Measurements from ENCODE around the gene CUBN.

CUBN gene

DNA sequence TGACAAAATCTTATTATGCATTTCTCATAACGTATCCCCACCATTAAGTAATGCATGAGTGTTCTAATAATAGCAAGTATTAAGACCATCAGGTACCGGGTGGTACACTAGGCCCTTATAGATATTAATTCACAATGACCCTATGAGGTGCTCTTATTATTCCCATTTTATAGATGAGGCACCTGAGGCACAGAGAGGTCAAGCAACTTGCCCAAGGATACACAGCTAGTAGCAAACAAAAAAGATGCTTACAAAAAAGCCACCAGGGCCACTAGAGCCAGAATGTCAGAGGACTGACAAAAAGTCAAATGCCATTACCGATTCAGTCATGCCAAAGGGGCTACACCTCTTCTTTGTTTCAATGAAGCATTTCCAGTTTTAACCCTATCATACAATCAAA lies 318.3 kb downstream of the CUBN start:
- DNase-seq = no peak

DNA sequence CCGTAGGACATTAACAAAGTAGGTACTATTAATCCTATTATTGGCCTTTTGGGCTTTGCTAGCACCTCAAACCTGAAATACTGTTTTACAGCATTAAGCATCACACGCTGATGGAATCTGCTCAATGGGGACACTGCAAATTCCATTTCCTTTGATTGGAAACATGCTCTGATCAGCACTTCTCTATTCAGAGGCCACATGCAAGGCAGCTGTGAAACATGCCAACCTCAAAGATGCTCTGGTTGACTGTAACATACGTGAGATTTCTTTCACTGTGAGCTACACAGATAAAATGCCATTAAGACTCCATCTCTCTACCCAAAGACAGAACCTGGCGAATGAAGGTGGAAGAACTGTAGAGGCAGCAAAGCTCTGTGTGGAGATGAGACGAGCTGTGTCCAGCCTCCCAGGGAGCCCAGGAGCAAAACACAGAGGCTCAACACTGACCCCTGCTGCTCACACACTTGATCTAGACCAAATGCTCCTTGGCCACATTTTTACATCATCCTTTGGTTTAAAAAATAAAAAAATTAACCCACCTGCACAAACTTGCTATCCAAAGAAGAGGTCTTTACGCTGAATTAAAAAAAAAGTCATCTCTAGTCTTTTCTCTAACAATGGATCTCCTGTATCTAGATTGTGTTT lies 320.4 kb downstream of the CUBN start:
- no peak for DNase-seq

DNA sequence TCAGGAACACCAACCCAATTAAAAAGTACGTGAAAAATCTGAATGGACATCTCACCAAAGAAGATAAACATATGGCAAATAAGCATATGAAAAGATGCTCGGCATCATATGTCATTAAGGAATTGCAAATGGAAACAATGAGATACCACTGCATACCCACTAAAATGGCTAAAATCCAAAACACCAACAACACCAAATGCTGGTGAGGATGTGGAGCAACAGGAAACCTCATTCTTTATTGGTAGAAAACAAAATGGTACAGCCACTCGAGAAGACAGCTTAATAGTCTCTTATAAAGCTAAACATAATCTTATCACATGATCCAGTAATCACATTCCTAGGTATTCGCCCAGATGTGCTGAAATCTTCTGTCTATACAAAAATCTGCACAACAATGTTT lies 325.5 kb downstream of the CUBN start:
- no peak for DNase-seq

DNA sequence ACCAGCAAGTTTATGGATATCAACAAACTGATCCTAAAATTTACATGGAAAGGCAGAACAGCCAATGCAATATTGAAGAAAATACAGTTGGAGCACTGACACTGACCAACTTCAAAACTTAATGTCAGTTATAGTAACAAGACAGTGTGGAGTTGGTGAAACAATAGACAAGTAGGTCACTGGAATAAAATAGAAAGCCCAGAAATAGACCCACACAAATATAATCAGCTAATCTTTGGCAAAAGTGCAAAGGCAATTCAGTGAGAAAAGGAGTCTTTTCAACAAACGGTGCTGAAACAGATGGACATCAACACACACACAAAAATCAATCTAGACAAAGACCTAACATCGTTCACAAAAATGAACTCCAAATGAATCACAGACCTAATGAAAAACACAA lies 326.1 kb downstream of the CUBN start:
- no peak for DNase-seq

DNA sequence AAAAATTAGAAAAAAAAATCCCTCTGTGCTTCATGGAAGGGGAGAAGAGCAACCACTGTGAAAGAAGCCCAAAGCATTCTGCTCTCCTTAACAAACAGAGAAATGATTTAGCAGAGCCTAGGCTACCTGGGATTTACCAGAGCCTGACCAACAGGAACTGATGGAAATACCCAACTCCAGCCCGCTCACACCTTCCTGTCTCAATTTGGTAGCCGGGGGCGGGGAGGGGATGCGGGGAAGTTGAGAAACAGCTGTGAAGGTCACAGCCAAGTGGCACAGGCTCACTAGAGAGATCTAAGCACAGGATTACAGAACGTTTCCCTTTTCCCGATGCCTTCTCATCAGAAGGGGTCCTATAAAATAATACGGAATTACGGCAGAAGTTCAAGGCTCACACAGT lies 330.0 kb downstream of the CUBN start:
- no peak for DNase-seq

DNA sequence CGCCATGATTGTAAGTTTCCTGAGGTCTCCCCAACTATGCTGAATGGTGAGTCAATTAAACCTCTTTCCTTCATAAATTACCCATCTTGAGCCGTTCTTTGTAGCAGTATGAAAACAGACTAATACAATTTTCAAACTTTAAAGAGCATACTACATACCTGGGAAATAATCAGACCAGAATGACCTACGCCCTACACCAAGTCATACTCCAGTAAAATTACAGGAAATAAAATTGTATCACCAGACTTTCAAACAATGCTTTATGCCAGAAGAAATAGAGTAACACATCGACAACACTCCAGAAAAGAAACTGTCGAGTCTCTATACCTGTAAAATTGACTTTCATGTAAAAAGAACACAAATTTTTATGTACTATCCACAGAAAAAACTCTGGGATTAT lies 331.0 kb downstream of the CUBN start:
- no peak for DNase-seq

DNA sequence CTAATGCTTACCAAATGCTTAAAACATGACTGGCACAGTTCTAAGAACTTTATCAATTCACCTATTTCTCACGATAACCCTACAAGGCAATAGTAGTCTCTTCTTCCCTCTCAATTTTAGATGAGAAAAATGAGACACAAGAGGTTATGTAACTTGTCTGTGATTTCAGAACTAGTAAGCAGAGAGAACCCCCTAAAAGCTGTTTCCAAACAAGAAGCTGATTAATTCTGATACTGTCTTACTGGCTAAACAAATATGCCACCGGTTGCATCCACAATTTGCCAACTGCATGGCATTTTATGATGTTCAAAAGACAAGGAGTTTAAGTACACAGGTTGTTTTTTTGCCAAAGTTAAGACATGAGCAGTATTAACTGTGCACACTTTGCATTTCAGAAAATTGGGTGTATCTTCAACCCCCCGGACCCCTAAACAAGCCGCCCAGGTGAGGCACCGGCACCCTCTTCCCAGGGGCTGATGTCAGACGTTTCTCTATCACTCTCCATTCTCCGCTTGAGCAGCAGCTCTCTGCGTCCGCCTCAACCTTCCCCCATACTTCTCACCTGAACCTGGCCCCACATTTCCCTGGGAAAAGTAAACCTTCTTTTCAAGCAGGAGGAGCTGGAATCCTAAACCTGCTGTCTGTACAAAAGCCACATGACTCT lies 334.1 kb downstream of the CUBN start:
- no peak for DNase-seq

DNA sequence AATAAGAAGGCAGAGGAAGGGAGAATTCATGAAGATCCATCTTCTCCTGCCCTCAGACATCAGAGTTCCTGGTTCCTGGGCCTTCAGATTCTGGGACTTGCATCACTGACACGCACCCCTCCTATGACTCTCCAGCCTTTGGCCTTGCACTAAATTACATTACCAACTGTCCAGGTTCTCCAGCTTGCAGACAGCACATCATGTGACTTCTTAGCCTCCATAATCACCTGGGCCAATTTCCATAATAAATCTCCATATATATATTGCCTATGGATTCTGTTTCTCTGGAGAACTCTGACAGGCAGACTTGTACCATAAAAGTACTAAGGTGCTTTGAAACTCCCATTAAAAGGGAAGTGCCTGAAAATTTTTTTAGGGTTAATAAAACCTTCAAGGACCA lies 335.6 kb downstream of the CUBN start:
- no peak for DNase-seq

DNA sequence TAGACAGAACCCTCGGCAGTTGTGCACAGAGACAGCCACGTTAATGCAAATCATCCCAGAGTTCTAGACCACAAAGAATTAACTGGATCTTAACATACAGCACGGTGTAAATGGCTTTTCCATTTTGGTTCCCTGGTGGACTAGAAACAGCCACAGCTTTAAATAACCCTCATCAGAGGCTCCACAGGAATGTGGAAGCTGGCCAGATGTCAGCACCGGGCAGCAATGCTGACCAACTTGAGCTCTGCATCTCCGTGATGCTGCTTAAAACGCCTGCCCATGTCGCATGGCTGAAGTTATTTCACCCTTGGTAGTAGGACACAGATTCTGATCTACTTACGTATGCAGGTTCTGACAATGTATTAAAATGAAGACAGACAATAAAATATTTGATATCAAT lies 336.9 kb downstream of the CUBN start:
- no peak for DNase-seq

DNA sequence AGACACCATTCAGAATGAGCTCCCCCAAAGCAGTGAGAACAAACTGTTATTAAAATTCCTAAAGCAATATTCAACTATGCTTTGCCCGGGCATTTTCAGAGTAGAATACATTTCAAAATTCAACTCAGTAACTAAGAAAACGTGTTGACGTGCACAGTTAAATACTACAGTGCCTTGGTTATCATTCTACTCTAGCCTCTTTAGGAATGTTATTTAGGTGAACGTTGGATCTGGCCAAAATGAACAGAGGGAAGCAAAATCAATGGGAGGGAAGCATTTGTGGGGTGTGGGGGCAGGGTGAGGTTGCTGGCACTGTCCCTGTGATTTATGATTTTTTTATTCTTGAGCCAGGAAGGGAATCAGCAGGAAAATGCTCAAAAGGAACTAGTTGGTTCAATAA lies 339.8 kb downstream of the CUBN start:
- no peak for DNase-seq

DNA sequence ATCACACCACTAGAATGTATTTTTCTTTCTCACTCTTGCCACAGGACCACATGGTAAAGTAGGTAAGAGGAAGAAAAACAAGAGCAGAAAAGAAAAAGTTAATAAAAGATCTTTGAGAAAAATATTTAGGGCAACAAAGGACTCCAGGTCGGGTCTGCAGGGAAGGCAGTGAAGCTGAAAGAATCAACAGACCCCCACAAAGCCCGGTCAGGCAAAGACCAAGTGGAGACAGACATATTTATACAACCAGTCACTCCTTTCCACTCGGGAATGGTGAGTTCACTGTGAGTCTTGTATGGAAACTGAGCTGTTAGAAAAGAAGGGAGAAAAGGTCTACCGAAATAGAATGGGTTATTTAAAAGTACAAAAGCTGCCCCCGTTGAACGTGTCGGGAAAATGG lies 340.4 kb downstream of the CUBN start:
- no peak for DNase-seq

DNA sequence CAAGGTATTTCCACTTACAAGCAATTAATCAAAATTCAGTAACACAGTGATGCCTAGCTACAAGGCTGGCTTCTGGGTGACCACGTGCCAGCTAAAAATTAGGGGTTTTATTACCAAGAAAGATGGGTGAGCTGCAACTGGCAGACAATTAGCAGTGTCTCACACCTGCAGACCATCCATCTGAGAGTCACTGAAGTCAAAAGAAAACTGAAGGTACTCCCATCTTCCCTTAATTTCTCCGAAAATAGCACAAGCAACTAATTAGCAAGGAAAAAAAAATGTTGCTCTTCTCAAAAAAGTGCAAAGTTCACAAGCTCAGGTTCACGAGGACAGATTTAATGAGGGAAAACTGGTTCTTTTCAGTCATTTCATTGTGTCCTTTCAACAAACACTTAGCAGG lies 340.8 kb downstream of the CUBN start:
- DNase-seq = no peak

DNA sequence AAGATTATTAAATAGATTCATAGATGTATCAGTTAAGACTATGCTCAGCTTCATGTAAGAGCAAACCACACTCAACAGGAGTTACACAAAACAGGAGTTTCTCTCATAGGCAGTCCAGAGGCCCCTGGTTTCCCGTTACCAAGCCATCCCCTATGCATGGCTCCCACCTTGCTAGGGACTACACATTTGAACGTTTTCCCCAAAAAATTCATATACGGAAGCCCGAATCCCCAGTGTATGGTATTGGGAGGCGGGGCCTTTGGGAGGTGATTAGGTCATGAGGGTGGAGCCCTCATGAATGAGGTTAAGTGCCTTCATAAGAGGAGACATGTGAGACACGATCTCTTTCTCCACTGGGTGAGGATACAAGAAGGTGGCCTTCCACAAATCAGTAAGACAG lies 341.5 kb downstream of the CUBN start:
- DNase-seq = no peak

DNA sequence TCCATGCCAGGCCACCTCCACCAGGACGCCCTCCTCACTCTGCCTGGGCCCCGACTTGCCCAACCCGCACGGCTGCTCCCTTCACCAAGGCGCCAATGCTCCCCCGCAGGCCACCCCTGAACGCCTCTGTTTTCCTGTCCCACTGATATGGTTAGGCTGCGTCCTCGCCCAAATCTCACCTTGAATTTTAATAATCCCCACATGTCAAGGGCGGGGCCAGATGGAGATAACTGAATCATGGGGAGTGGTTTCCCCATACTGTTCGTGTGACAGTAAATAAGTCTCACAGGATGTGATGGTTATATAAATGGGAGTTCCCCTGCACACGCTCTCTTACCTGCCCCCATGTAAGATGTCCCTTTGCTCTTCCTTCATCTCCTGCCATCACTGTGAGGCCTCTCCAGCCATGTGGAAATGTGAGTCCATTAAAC lies 342.2 kb downstream of the CUBN start:
- no peak for DNase-seq

DNA sequence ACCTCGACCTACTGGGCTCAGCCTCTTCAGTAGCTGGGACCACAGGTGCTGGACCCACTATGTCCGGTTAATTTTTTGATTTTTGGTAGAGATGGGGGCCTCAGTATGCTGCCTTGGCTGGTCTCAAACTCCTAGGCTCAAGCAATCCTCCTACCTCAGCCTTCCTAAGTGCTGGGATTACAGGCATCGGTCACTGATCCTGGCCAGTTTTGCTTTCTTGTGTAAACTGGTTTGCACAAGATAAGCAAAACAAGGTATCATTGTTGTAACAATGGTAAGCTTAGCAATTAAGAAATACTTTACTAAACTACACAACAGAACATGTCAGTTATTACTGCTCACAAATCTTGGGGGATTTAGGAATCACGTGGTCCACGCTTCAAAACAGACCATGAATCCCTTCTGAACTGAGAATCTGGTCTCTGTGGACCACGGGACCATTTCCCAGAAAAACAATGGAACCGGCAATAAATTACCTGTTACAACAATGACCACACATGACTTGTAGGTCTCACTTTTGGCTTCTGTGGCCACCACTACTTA lies 349.2 kb downstream of the CUBN start:
- DNase-seq = no peak

DNA sequence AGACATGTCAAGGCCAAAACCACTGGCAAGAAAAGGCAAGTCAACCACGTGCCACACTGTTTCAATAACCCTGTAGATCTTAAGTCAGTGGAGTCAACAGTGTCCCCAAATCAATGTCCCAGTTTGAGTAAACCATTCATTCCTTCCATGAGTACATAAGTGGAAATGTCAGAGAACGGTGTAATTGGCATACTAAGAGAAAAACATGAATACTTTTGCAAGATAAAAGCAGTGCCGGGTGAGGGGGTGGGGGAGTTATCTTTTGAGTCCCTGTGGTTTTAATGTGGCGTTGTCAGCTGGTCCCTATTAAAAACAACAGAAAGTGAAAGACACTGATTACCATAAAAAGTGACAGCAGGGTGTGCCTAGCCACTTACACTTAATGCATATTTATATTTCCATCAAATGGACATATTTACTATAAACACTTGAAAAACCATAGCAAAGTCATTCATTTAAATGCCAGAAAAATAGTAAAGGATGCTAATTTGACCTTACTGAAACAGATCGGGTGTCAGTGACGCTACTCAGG lies 350.2 kb downstream of the CUBN start:
- no peak for DNase-seq

DNA sequence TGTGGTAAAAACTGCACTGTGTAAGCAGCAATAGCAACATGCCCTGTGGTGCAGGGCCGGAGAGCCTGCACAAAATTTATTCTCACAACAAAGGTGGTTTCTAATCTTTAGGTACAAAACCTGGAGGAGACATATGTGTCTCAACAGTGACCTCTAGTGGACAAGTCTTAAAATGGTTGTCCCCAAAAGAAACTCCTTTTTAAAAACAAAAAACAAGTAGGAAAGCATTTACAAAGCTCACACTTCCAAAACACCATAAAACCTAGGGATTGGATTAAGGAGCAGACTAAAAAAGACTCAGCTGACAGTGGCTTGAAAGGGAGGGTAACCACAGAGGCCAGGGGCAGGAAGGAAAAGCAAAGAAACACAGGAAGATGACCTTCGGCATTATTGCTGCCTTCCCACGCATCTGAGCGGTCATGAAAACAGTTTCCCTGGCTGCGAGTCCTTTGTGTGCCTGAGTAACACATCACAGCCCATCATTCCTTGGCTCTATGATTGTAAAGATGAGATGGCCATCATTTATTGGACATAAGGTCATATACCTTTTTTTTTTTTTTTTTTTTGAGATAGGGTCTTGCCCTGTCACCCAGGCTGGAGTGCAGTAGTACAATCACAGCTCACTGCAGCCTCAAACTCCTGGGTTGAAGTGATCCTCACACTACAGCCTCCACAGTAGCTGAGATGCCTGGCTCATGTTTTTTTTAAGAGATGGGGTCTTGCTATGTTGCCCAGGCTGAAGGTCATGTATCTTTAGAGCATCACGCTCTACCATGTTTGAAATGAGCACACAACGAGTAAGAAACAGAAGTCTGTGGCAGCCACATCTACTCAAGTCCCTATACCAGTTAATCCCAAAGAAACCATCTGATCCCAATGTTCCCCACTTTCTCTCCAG lies 351.9 kb downstream of the CUBN start:
- DNase-seq = peak; percentile 16

DNA sequence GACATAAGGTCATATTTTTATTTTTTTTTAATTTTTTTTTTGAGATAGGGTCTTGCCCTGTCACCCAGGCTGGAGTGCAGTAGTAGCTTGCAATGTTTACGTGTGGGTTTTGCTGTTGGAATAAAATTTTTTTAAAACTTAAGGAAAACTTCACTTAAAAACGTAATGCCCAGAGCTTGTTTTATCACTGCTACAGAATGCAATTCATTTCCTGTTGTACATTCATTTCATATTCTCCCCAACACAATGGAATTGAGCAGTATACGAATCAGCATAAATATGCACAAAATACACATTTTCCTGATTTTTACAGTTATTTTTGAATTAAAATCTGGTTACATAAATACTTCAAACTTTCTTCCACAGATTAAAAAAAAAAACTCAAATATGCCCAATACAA lies 352.7 kb downstream of the CUBN start:
- no peak for DNase-seq

Measured in NCI-H2171 (cell line).